H1 (cell line): ENCODE measurements around the gene ZNF414. TPM values are rescaled to one million over a fixed set of nuclear protein-coding genes. Genes with fewer than 3 reads are reported as not detected.

Experiments
- CTCF ChIA-PET: fragments of 300-600 bp; sonication (Branson Sonifier 250); formaldehyde crosslinking; loops from one replicate; lab custom pipeline; 2021; ENCODE audit not compliant: partially characterized antibody; lab: Charles Lee
- POLR2A ChIA-PET: fragments of 300-600 bp; sonication (Branson Sonifier 250); formaldehyde crosslinking; loops from one replicate; lab custom pipeline; 2021; ENCODE audit warnings: inconsistent platforms; ENCODE audit not compliant: partially characterized antibody; lab: Charles Lee
- DNase-seq, 2 experiments: peaks; one replicate each; pipeline versions ENCODE4 v3.0.0 to v3.0.0-alpha.2; 2010 to 2022; ENCODE audit warnings: low spot score in 2 of 2, low read depth in 1 of 2, mixed read lengths in 1 of 2
- FAIRE-seq: peaks from 2 replicates; lab custom pipeline; 2011; peaks lifted over from hg19 to GRCh38; lab: Jason Lieb, UNC
- H2AFZ ChIP-seq: 2 replicates; pipeline ENCODE4 v1.8.1; 2012; ENCODE audit warnings: low read length, inconsistent platforms
- H2AK5ac ChIP-seq: 2 replicates; pipeline ENCODE4 v1.6.1; 2013; ENCODE audit warnings: low read depth, low read length
- H2BK120ac ChIP-seq: replicated peaks from 2 replicates; pipeline ENCODE3; 2013; ENCODE audit warnings: low read depth, low read length, inconsistent platforms
- H2BK12ac ChIP-seq: 2 replicates; pipeline ENCODE4 v1.6.1; 2013; ENCODE audit warnings: low read depth, low read length
- H2BK15ac ChIP-seq: 2 replicates; pipeline ENCODE4 v1.6.1; 2013; ENCODE audit warnings: low read length
- H2BK20ac ChIP-seq: 2 replicates; pipeline ENCODE4 v1.6.1; 2013; ENCODE audit warnings: low read length
- H2BK5ac ChIP-seq: 2 replicates; pipeline ENCODE4 v1.6.1; 2013; ENCODE audit warnings: low read depth, low read length
- H3K14ac ChIP-seq: 2 replicates; pipeline ENCODE4 v1.6.1; 2013; ENCODE audit warnings: inconsistent platforms; ENCODE audit not compliant: insufficient read length
- H3K18ac ChIP-seq: 2 replicates; pipeline ENCODE4 v1.6.1; 2013; ENCODE audit warnings: low read length; ENCODE audit errors: extremely low read depth
- H3K23ac ChIP-seq: 2 replicates; pipeline ENCODE4 v1.6.1; 2013; ENCODE audit warnings: inconsistent platforms; ENCODE audit not compliant: insufficient read length
- H3K23me2 ChIP-seq: 2 replicates; pipeline ENCODE4 v1.6.1; 2013; ENCODE audit warnings: low read depth, low read length
- H3K27ac ChIP-seq: 2 replicates; pipeline ENCODE4 v1.6.1; 2011; ENCODE audit warnings: low read depth, low read length, inconsistent platforms
- H3K27me3 ChIP-seq, 4 experiments: replicated peaks in 1 of 4; 1 replicate in 1 of 4; 2 replicates in 3 of 4; pipeline versions ENCODE4 v1.6.1 to v1.8.1; 2011 to 2013; ENCODE audit warnings: low read length in 3 of 4, mild to moderate bottlenecking in 3 of 4, inconsistent platforms in 2 of 4, mixed read lengths in 2 of 4, moderate library complexity in 1 of 4; ENCODE audit not compliant: control insufficient read depth in 3 of 4, insufficient read depth in 3 of 4; ENCODE audit errors: extremely low read depth in 1 of 4
- H3K36me3 ChIP-seq, 4 experiments: 2 replicates each; pipeline versions ENCODE4 v1.6.1 to v1.8.1; 2011 to 2013; ENCODE audit warnings: mild to moderate bottlenecking in 4 of 4, low read length in 3 of 4, moderate library complexity in 2 of 4, control low read depth in 1 of 4, inconsistent platforms in 1 of 4; ENCODE audit not compliant: insufficient read depth in 4 of 4, control insufficient read depth in 2 of 4
- H3K4ac ChIP-seq: replicated peaks from 2 replicates; pipeline ENCODE3; 2013; ENCODE audit warnings: low read length, low read depth, mixed read lengths, inconsistent platforms; ENCODE audit not compliant: insufficient read length
- H3K4me1 ChIP-seq, 4 experiments: replicated peaks in 1 of 4; 1 replicate in 1 of 4; 2 replicates in 3 of 4; pipeline versions ENCODE4 v1.6.1 to v1.8.1; 2011 to 2013; ENCODE audit warnings: low read length in 3 of 4, inconsistent platforms in 2 of 4, mixed read lengths in 1 of 4; ENCODE audit not compliant: insufficient read depth in 4 of 4, control insufficient read depth in 3 of 4
- H3K4me2 ChIP-seq, 2 experiments: 2 replicates each; pipeline versions ENCODE4 v1.6.1 to v1.8.1; 2011 to 2013; ENCODE audit warnings: low read depth in 2 of 2, low read length in 2 of 2, control low read depth in 1 of 2, inconsistent platforms in 1 of 2, mild to moderate bottlenecking in 1 of 2; ENCODE audit not compliant: insufficient read depth in 1 of 2
- H3K4me3 ChIP-seq, 4 experiments: fragments of 200-600, 300-600 bp in 1 of 4; sonication (generic), shearing (Covaris generic), sonication (Bioruptor Twin) in 1 of 4; 2 replicates each; pipeline versions ENCODE4 v1.5.1 to v1.8.1; 2011 to 2016; ENCODE audit warnings: low read length in 4 of 4, low read depth in 3 of 4, control low read depth in 2 of 4, inconsistent platforms in 2 of 4, mild to moderate bottlenecking in 2 of 4, mixed read lengths in 1 of 4, moderate library complexity in 1 of 4; ENCODE audit not compliant: insufficient read depth in 2 of 4; ENCODE audit errors: extremely low read depth in 1 of 4
- H3K56ac ChIP-seq: replicated peaks from 2 replicates; pipeline ENCODE3; 2013; ENCODE audit warnings: low read depth, mild to moderate bottlenecking, mixed read lengths, low read length, inconsistent platforms; ENCODE audit not compliant: insufficient read length
- H3K79me1 ChIP-seq: 2 replicates; pipeline ENCODE4 v1.6.1; 2013; ENCODE audit warnings: low read depth, low read length, control low read depth
- H3K79me2 ChIP-seq, 2 experiments: 2 replicates each; pipeline versions ENCODE4 v1.6.1 to v1.8.1; 2012 to 2013; ENCODE audit warnings: low read length in 2 of 2, mild to moderate bottlenecking in 2 of 2, inconsistent platforms in 1 of 2; ENCODE audit not compliant: insufficient read depth in 2 of 2, control insufficient read depth in 1 of 2
- H3K9ac ChIP-seq, 4 experiments: replicated peaks in 1 of 4; 1 replicate in 1 of 4; 2 replicates in 3 of 4; pipeline versions ENCODE4 v1.6.1 to v1.8.1; 2011 to 2013; ENCODE audit warnings: low read depth in 3 of 4, low read length in 3 of 4, control low read depth in 2 of 4, mild to moderate bottlenecking in 2 of 4, moderate library complexity in 2 of 4, inconsistent platforms in 1 of 4; ENCODE audit errors: extremely low read depth in 1 of 4
- H3K9me3 ChIP-seq, 2 experiments: 2 replicates each; pipeline versions ENCODE4 v1.6.1 to v1.8.1; 2012 to 2013; ENCODE audit warnings: mild to moderate bottlenecking in 2 of 2, moderate library complexity in 2 of 2, control low read depth in 1 of 2, inconsistent platforms in 1 of 2, low read depth in 1 of 2, low read length in 1 of 2, mixed read lengths in 1 of 2; ENCODE audit not compliant: insufficient read depth in 2 of 2
- H4K20me1 ChIP-seq, 2 experiments: replicated peaks in 1 of 2; 2 replicates each; pipeline versions ENCODE3 to v1.8.1; 2011 to 2013; ENCODE audit warnings: inconsistent platforms in 2 of 2, low read length in 2 of 2, mild to moderate bottlenecking in 1 of 2; ENCODE audit not compliant: insufficient read depth in 2 of 2, control insufficient read depth in 1 of 2
- H4K5ac ChIP-seq: 2 replicates; pipeline ENCODE4 v1.6.1; 2013; ENCODE audit warnings: low read length, low read depth, mixed read lengths, inconsistent platforms; ENCODE audit not compliant: insufficient read length
- H4K8ac ChIP-seq: 2 replicates; pipeline ENCODE4 v1.8.0; 2013; ENCODE audit warnings: mild to moderate bottlenecking, moderate library complexity, low read length, inconsistent platforms; ENCODE audit not compliant: insufficient read depth; ENCODE audit errors: extremely low read depth
- H4K91ac ChIP-seq: replicated peaks from 2 replicates; pipeline ENCODE3; 2013; ENCODE audit warnings: low read length, mixed read lengths, inconsistent platforms; ENCODE audit not compliant: insufficient read length
- WGBS, 2 experiments: shearing (Covaris generic) in 1 of 2; methylation state at CpG; one replicate each; pipeline versions ENCODE4 v1.1.6 to v1.1.7; 2013 to 2015; ENCODE audit warnings: low lambda C conversion rate in 2 of 2, mixed read lengths in 2 of 2, inconsistent platforms in 1 of 2, low coverage in 1 of 2, missing lambda C conversion rate in 1 of 2; ENCODE audit not compliant: insufficient replicate concordance in 2 of 2, insufficient coverage in 1 of 2, insufficient read length in 1 of 2; ENCODE audit errors: extremely low coverage in 1 of 2, missing lambda C conversion rate in 1 of 2; 5-methylcytosine and 5-hydroxymethylcytosine counted together
- polyA plus RNA-seq, 7 experiments: library from polyadenylated mRNA; depleted of rRNA in 3 of 7; stranded (reverse) in 5 of 7; unstranded in 2 of 7; fragments of >200 nt in 5 of 7; fragments of 200-250 nt in 2 of 7; gene quantifications; 1 replicate in 5 of 7; 2 replicates in 1 of 7; 4 replicates in 1 of 7; pipeline versions ENCODE4 v1.2.1 to v1.2.3, GENCODE V29; 2011 to 2013; ENCODE audit warnings: missing spikeins in 2 of 7, mixed read lengths in 2 of 7
- total RNA-seq: library from RNA; stranded (reverse); fragmentation: NEBNext Ultra II Directional; extraction: Animal tissue kit (Norgen Biotek cat#: 25700); gene quantifications from 2 replicates; pipeline ENCODE4 v1.2.1, GENCODE V29; 2021
- TF ChIP-seq, protein P1 (sequence below): IDR thresholded peaks from 2 replicates; pipeline ENCODE4 v1.6.1; 2012; ENCODE audit warnings: inconsistent platforms
- TF ChIP-seq, protein P2 (sequence below): IDR thresholded peaks from 2 replicates; pipeline ENCODE4 v1.6.1; 2012; ENCODE audit warnings: low read length, inconsistent platforms

The ZNF414 gene
- total and polyA plus RNA-seq, 2 of the 8 experiments (the other 6 are each of a cell fraction or from before 2014, with no cell fraction given): 9.7 to 26.8 TPM

DNA sequence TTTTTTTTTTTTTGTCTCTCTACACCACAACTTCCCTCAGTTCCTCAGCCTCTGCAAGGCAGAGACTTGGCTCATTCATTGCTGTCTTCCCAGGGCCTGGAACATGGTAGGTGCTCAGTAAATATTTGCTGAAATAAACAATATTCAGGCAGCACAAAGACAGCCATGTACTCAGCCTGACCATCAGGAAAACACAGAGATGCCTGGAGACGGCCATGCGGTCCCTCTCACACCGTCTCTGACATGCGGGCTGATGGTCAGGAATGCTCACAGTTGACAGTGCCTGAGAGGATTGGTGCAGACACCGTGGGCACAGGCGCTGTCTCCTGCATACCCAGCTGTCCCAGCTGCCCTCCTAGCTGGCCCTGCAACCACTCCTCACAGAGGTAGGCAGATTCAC, 12.5 kb downstream of the ZNF414 start:
- ChIA-PET POLR2A (interaction anchor here (1.2 kb wide), 1 partner anchor 14 kb away, joined by 3 read pairs; no protein-coding TSS in a partner anchor), CTCF (no interaction called here)
- peak overlapping the region; percentile 65; the same call in 1 of the 2 replicates for H2BK15ac ChIP-seq
- H3K36me3 ChIP-seq: no peaks in the 10 kb centered on the region
- H4K91ac ChIP-seq: no peak overlapping the region
- TF ChIP-seq, protein P1, sequence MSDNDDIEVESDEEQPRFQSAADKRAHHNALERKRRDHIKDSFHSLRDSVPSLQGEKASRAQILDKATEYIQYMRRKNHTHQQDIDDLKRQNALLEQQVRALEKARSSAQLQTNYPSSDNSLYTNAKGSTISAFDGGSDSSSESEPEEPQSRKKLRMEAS: 0 out of 2 replicates have a peak, but pooled peaks have one; percentile 16
- TF ChIP-seq, protein P2, sequence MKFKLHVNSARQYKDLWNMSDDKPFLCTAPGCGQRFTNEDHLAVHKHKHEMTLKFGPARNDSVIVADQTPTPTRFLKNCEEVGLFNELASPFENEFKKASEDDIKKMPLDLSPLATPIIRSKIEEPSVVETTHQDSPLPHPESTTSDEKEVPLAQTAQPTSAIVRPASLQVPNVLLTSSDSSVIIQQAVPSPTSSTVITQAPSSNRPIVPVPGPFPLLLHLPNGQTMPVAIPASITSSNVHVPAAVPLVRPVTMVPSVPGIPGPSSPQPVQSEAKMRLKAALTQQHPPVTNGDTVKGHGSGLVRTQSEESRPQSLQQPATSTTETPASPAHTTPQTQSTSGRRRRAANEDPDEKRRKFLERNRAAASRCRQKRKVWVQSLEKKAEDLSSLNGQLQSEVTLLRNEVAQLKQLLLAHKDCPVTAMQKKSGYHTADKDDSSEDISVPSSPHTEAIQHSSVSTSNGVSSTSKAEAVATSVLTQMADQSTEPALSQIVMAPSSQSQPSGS: no peak
- H2BK12ac ChIP-seq: peak overlapping the region; percentile 41; the same call in 1 of the 2 replicates
- no peak overlapping the region for H4K8ac ChIP-seq
- no peaks in the 10 kb centered on the region; the same call in 1 of the 2 replicates for H3K79me1 ChIP-seq
- no peak overlapping the region for H2AK5ac ChIP-seq
- no peaks in the 10 kb centered on the region for H3K9me3 ChIP-seq
- H3K23ac ChIP-seq: no peak overlapping the region
- H3K56ac ChIP-seq: no peak overlapping the region
- H3K79me2 ChIP-seq: no peaks in the 10 kb centered on the region
- no peak overlapping the region for H2BK120ac ChIP-seq
- 85% methylated on average over 6 of the region's 6 CpGs; no CpG with 5 or more reads in 1 of the 2 experiments for WGBS, 2 experiments
- FAIRE-seq (no peak), DNase-seq (no peak)
- peaks cover 0 to 9% (median 5%) of the 10 kb centered on the region in 4 experiments; a peak in 5 of 7 replicates for H3K4me1 ChIP-seq
- H3K9ac ChIP-seq: no peak overlapping the region; a peak in 2 of 7 replicates
- H3K4me3 ChIP-seq: no peak overlapping the region
- H3K27me3 ChIP-seq: no peaks in the 10 kb centered on the region
- no peak overlapping the region for H2AFZ ChIP-seq
- no peak overlapping the region for H3K4me2 ChIP-seq
- H3K4ac ChIP-seq: no peak overlapping the region
- no peaks in the 10 kb centered on the region for H4K20me1 ChIP-seq
- H3K23me2 ChIP-seq: peaks cover 7% of the 10 kb centered on the region; the same call in 1 of the 2 replicates
- H4K5ac ChIP-seq: no peak overlapping the region
- H3K14ac ChIP-seq: no peak overlapping the region
- H2BK5ac ChIP-seq: 0 out of 2 replicates have a peak overlapping the region, but pooled peaks have one; percentile 13
- no peak overlapping the region for H3K27ac ChIP-seq
- no peak overlapping the region for H3K18ac ChIP-seq
- peak overlapping the region; percentile 21; the same call in 1 of the 2 replicates for H2BK20ac ChIP-seq
